HTERT RPE-1 (cell line): ENCODE data around the gene TARBP2.

Experiments
- in situ Hi-C: fragments of 300-500 bp; cut with MboI; formaldehyde crosslinking; loops from 4 replicates; pipeline ENCODE4 v1.14.3; 2020; ENCODE audit warnings: low sequenced_read_pairs

The TARBP2 gene

DNA sequence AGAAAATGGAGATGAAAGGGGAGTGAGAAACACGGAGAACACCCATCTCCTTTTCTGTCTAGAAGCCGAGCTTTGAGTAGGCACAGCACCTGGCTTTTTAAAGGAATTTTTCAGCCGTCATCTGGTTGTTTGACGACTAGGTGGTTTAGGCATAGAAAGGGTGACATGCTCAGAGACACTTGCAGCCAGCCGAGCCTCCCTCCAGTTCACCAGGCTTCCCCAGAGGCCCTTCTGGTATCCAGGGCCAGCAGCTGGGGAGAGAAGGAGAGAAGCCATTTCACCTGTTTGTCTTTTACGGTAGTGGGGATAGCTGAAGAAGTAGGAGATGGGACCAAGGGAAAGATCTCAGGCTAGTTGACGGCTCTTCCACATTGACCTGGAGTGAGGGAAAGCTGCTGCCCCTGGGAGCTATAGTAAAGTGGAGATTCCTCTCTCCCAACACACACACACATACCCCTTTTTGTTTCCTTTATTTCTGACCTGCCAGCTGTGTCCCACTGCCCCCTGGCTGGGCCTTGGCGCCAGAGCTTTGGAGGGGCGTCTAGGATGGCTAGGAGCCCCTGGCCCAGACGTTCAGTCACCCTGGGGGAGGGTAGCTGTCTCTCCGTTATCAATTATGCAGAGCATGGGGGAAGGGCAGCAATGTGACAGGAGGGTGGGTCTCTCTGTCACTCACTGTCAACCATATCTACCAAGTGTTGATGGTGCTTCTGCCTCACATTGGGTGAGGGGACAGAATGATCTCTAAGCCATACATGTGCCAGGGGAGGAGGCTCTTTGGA is 7.3 kb upstream of the TARBP2 start:
- in situ Hi-C loops = no loop called here

DNA sequence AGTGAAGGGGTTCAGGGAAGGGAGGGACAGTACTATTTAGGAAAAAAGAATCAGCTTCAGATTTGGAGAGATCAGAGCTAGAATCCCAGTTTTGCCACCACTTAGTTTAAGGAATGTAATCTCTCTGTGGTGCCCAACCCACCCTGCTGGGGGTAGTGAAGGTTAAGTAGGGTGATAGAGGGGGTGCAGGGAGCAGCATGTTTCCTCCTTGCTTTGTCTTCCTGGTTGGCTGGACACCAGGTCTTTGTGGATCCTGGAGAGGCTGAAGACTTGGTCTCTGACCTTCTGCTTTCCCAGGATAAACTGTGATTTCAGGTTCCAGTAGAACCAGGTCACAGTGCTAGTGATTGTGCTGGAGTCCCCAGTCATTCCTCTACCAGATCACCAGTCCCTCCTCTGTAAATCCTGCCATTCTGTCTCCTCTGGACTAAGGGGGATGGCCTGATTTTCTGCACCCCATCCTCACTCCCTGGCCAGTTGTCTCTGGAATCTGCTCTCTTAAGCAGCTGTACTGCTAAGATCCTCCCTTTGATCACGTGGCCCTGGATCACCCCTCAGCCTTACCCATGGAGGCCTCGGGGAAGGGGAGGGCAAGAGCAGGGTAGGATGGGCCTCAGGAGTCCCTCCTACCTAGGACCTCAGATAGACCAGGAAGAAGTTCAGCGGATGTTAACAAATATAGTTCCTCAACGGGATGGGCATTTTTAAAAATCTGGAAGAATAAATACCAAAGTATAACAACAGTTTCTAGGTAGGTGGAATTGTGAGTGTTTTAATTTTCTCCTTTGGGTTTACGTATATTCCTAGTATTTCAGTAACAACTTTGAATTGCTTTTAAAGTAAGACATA is 5.0 kb upstream of the TARBP2 start:
- in situ Hi-C loops = no loop called here

DNA sequence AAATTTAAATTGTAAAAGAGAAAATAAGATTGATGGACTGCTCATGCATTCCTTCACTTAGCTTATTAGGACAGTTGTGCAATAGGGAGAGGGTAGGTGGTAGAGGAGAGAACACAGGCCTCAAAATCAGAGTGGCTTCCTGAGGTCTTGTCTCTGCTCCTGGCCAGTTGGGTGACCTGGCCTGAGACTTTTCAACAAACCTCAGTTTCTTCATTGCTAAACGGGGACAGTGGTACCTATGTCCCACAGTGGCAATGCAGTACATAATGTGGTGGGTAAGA is 4.4 kb upstream of the TARBP2 start:
- in situ Hi-C loops = no loop called here

DNA sequence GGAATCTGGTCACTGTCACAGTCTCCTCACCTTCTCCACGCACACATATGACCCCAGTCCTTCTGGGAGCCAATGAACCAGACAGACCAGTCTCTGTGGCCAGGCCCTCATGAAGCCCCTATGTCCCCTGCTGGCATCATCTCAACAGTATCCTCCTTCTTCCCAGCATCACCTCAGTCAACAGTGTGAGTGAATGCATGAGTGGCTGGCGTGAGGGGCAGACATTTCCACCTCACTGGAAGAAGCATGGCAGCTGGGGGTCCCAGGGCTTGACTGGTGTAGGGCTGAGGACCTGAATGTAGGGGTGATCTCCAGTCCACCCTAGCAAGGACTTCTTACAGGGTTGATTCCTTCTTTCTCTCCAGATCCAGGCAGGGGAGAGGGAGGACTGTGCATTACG is 3.6 kb upstream of the TARBP2 start:
- in situ Hi-C loops = no loop called here

DNA sequence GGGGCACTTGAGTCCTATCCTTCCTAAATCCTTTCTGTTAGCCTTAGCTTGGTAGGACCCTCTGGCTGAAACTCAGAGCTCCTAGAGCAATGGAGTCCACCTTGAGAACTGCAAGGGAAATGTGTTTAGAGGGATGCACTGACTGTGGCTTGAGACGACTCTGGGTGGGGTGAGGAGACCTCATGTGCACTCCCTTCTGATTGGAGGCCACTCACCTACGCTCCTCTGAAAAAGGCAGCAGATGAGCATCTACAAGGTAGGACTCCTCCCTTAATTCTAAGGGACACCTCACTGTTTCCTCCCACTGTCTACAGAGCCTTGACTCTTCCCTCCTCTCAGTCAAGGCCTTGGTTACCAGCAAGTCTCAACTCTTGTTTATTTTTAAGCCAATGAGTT is 2.9 kb upstream of the TARBP2 start:
- in situ Hi-C loops = no loop called here

DNA sequence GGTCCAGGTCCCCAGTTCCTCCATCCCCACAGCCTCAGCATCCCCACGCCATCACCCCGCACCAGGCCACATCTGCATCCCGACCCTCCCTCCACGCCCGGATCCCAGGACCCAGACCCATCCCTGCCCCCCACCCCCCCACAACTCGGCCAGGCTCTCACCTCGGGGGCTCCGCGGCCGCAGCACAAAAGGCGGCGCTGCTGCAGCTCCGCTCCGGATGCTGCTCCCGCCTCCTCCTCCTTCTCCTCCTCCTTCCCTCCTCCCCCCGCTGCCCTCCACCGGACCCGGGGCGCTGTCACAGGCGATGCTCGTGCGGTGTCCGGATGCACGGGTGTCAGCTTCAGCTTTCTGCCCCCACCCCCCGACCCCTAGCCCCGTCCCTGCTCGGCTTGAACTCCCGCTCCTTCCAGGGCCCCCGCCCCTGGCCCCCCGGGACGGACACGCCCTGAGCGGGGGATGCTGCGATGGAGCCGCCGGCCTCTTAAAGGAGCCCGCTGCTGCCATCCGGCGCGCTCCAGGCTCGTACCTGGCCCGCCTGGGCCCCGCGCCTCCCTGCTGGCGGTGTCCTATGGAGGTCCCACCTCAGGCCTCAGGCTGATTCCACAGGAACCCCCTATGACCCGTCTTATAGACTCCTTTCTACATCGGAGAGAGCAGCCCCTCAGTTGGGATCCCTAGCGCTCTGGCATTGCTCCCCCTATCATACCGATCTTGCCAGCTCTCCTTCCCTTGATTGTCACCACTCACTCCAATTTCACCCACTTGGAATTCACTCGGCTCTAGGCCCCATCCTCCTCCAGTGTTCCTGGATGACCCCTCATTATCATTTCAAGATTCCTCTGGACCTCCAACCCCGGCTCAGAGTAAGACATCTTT is 1.6 kb upstream of the TARBP2 start, which contains the start of gene MAP3K12:
MAP3K12 (minus strand) TSS at position 193 of the 876 bp plus-strand sequence. CDS start 12,067 bp downstream, outside the sequence.
- in situ Hi-C loops = no loop called here

DNA sequence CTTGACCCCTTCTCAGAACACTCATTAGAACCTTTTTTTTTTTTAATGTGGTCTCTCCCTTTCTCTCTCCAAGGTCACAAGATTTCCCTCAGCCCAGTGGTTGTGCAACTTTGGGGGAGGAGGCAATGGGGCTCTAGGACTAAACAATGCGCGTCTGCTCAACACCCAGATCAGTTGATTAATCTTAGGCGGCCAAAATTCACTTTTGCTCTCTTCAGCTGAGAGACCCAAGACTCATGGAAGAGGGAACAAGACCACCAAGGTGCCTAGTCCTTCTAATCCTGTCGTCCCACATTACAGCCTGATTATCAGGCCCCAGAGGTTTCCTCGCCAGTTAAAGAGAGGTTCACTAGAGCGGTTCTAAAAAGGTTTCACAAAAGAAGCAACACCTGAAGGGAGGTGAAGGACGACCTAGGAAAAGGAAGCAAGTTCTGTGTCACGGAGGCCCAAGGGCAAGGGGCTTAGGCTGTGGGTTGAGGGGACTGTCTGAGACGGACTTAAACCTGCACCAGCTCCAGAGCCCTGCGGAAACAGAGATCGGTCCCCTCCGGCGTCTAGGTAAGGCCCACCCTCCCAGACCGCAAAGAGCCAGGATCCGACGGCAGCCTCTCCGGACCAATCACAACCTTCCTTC is 824 bp upstream of the TARBP2 start:
- in situ Hi-C loops = no loop called here

DNA sequence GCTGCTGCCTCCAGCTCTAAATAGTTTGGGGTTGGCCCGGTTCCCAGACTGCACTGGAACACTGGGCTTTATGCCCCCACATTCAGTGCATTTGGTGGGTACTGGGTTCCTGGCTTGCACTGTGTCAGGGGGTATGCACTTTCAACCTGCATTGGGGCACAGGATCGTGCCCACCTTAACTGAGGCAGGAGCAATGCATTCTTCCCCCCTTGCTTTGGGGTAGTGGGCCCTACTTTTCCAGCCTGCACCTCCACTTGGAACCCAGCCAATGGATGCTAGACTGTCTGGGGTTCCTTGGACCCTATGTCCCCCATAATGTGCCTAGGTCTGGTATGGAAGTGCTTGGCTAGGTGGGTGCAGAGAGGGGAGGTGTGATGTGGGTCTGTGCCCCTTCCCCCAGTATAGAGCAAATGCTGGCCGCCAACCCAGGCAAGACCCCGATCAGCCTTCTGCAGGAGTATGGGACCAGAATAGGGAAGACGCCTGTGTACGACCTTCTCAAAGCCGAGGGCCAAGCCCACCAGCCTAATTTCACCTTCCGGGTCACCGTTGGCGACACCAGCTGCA is 615 bp downstream of the TARBP2 start:
- in situ Hi-C loops = no loop called here

DNA sequence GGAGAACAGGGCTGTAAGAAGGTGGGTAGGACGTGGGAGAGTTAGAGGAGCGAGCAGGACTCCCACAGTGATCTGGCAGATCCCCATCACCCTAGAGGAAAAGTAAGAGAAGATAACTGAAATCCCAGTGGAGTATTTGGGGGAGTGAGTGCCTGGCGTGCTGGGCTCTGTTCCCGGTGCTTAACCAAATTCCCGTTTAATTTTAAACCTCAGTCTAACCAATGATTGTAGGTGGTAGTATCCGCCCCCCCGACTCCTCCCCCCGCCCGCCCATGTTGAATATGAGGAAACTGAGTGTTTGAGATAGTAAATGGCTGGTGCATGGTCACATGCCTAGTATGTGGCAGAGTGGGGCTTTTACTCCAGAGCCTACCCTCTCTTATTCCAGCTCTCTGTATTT is 1.2 kb downstream of the TARBP2 start:
- in situ Hi-C loops = no loop called here

DNA sequence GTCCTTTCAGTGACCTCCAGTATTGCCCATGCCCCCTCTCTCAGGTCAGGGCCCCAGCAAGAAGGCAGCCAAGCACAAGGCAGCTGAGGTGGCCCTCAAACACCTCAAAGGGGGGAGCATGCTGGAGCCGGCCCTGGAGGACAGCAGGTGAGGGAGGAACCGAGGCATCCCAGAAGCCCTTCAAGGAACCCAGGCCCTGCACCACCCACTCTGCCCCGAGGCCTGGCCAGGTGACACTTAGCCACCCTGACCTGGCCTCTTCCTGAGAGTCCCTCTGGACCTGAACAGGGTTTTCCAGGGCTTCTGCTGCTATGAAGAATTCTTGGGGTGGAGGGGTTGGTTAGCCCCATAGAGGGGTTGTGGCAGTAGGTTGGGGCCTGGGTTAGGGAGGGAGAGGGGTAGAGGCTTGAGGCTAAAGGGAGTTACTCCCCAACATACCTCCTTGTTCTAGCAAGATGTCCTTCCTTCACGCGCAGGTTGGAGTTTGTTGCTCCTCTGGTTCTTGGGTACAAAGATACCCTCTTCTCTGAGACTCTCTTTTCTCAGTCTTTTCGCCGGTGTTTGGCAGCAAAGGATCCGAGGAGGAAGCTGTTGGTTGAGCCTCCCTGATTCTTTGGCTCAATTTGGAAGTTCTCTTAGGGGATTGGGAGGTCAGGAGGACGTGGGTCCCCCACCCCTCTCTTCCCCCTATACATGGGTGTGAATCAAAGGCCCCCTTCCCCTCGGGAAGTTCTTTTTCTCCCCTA is 2.1 kb downstream of the TARBP2 start:
- in situ Hi-C loops = no loop called here

DNA sequence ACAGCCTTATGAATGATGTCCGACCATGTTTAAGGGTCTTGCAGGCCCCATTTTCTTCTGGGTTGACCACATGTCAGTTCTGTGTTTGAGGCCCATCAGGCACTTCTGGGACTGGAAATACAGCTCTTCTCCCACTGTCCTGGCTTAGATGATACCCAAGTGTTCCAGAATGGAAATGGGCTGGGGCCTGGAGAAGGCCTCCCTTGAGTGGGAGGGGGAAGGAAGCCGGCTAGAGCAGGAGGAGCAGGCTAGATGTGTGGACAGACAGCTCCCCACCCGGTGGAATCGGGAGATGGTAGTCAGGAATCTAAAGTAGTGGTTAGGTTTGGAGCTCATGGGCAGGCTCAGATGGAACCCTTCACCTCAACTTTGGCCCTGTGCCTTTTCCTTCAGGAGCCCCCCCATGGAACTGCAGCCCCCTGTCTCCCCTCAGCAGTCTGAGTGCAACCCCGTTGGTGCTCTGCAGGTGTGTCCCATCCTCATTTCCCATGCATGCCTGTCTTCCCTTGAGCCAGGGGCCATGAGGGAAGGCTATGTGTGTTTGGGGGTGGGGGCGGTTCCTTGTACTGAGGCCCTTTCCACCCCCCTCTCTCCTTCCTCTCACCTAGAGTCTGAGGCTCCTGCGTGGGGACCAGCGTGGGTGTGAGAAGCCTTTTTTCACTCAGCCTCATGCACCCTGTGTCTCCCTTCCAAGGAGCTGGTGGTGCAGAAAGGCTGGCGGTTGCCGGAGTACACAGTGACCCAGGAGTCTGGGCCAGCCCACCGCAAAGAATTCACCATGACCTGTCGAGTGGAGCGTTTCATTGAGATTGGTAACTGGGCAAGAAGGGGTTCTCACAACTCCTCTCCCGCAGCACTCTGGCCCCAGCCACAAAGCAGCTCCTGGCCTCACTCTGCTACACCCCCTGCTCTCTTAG is 3.2 kb downstream of the TARBP2 start:
- in situ Hi-C loops = no loop called here

DNA sequence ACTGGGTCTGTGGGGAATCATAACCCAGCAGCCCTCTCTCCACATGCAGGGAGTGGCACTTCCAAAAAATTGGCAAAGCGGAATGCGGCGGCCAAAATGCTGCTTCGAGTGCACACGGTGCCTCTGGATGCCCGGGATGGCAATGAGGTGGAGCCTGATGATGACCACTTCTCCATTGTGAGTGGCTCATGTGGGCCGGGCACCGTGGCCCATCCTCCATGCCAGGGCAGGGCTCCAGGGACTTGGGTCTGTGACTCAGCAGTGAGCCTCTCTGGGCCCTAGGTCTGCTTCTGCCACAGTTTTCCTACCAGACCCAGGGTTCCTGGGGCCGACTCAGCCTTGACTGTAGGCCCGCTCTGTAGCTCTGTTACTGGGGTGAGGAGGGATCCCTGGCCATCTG is 4.0 kb downstream of the TARBP2 start:
- in situ Hi-C loops = no loop called here

DNA sequence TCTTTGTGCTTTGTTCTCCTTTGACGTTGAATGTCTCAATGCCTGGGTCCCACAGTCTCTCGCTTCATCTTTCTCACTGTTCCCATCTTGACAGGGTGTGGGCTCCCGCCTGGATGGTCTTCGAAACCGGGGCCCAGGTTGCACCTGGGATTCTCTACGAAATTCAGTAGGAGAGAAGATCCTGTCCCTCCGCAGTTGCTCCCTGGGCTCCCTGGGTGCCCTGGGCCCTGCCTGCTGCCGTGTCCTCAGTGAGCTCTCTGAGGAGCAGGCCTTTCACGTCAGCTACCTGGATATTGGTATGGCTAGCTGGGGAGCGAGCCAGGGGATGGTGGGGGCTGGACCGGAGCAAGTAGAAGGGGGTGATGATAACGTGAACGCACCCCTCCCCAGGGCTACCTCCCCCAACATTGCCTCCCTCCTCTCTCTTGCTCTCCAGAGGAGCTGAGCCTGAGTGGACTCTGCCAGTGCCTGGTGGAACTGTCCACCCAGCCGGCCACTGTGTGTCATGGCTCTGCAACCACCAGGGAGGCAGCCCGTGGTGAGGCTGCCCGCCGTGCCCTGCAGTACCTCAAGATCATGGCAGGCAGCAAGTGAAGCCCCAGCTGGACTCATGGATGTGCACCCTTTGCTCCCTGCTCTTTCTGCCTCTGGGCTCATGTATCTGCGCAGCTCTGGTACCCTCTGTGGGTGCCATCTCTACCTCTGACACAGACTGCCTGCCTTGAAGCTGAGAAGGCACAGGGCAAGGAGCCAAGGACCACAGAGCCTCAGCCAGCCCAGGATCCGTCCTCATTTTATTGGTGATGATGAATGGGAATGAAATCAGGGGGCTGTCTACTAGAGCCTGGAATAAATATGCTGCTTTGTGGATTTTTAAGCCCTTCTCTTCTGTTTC is 4.7 kb downstream of the TARBP2 start:
- in situ Hi-C loops = no loop called here

DNA sequence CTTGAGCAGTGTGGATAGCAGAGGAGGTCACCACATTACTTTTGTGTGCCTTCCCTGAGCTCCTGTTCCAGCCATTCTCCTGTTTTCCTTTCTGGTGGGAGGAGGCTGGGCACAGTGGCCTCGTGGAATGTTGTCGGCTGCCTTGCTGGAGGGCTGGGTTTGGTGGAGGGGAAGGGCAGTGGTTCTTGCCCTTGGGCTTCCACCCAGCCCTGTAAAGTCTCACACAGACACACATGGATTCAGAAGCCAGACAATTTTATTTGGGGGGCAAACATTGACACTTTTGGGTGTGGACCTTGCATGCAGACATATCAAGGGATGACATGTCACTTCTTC is 5.3 kb downstream of the TARBP2 start:
- in situ Hi-C loops = no loop called here

DNA sequence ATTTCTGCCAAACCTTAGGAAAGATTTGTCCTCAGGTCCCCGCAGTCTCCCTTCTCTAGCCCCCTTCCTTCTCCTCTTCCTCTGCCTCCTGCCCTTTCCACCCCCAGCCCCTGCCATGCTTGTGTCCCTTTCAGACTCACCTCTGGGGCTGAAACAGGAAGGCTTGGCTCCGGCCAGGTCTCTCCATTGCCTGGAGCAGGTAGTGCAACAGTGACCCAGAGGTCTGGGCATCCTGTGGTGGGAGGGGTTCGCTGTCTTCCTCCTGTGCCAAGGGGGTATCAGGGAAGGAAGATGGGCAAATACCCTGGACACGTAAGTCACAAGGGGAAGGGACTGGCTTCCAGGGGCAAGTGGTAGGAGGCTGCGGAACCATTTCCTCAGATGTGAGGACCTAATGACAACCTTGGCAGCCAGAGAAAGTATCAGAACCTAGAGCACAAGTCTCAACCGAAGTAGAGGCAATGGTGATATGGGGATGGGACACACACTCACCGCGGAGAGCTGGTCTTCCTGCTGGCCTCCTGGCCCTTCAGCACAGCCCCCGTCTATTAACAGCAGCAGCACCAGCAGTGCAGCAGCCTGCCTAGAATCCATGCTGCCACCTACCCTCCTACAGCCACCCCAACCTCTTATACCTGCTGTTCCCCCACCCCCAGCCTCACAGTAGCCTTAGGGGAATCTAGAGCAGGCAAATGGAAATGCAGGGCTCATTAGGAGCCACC is 6.0 kb downstream of the TARBP2 start, which contains the start of gene NPFF:
NPFF (minus strand) TSS at position 604 of the 722 bp plus-strand sequence; CDS start at position 594, 10 bp downstream.
- in situ Hi-C loops = no loop called here

DNA sequence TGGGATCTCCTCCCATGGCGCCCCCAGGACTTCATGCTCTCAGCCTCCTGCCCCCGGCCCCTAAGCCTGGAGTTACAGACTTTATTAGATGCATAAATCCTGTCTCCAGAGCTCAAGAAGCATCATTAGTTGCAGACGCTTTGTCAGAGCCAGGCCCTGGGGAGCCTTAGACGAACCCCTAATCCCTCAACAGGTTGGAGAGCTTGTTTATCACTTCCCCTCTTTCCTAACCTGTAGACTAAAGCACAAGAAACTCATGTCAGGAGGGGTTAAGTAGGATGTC is 6.5 kb downstream of the TARBP2 start:
- in situ Hi-C loops = no loop called here

DNA sequence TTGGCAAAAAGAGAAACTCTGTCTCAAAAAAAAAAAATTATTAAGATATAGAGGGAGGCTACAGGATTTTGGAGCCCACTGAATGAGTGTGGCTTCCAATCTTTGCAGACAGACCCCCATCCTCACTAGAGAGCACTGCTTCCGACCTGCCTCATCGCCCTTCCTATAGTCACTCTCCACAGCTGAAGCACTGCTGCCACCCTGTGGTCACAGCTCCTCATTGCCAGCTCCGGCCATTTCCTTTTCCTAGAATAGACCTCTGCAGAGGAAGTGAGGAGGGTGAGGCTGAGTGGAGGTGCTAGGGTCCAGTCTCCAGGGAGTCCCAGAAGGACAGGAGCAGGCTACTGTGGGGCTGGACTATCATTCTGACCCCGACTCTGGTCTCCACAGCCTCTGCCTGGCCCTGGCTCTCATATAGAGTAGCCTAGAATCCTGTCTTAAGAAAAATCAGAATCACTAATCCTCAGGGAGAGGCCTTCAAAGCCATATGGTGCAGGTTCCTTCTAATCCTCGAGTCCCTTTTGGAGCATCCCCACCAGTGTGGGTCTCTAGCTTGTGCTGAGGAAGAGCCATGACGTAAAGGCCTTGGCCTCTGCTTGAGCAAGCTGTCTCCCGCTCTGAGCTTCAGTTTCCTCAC is 7.6 kb downstream of the TARBP2 start:
- in situ Hi-C loops = no loop called here
